ENCODE data around the gene RNASE13.

- TF ChIP-seq CTCF (IDR thresholded peaks at IDR 0.05 in 2 of 3, conservative IDR thresholded peaks at IDR 0.05 in 1 of 3; ENCODE audit: borderline replicate concordance in 1 of 3, insufficient read depth in 1 of 3, low read depth in 2 of 3, low read length in 2 of 3) (no peak), EZH2 (IDR thresholded peaks at IDR 0.05) (no peak), POLR2AphosphoS5 (IDR thresholded peaks at IDR 0.05; ENCODE audit: low read depth, low read length) (no peak), CEBPB (IDR thresholded peaks at IDR 0.05; ENCODE audit: low read depth) (no peak)
These were observed 41.3 kb upstream of the RNASE13 start for GRCh38 chr14:21075719-21076437.
